GM12878 (cell line): ENCODE measurements around the gene CLINT1. TPM values are rescaled to one million over a fixed set of nuclear protein-coding genes. Genes with fewer than 3 reads are reported as not detected.
A peak's percentile ranks its signal among the peaks of the same experiment; 100 is the strongest.

Experiments used
- ATAC-seq: fragments of 200-7000 bp; cut with Tn5 transposase; 3 replicates; pipeline ENCODE4 v1.9.1; 2020; ENCODE audit warnings: mild to moderate bottlenecking, moderate library complexity
- BruUV-seq: library from RNA; stranded (reverse); fragments of 400-500 nt; replicated peaks from 2 replicates; lab custom pipeline; 2021; lab: Mats Ljungman, UMichigan
- CTCF ChIA-PET: fragments of 300-600 bp; sonication (Branson Sonifier 250); formaldehyde crosslinking; extraction: SDS; loops from one replicate; lab custom pipeline; 2021; ENCODE audit warnings: inconsistent platforms; lab: Yijun Ruan, JAX
- POLR2A ChIA-PET: fragments of 350-600 bp; formaldehyde crosslinking; extraction: SDS; loops from one replicate; lab custom pipeline; 2021; ENCODE audit warnings: inconsistent platforms; lab: Charles Lee
- RAD21 ChIA-PET: fragments of 300-600 bp; sonication (Branson Sonifier 250); formaldehyde crosslinking; loops from one replicate; lab custom pipeline; 2023; ENCODE audit warnings: antibody characterized with exemption; ENCODE audit not compliant: unreplicated experiment; lab: Charles Lee
- SMC1A ChIA-PET: fragments of 300-600 bp; sonication (Branson Sonifier 250); formaldehyde crosslinking; loops from one replicate; lab custom pipeline; 2023; ENCODE audit not compliant: unreplicated experiment, uncharacterized antibody; lab: Charles Lee
- DNase-seq: peaks from one replicate; pipeline ENCODE4 v3.0.0-alpha.2; 2011; ENCODE audit warnings: low read depth, low spot score
- FAIRE-seq: peaks from 3 replicates; lab custom pipeline; 2011; peaks lifted over from hg19 to GRCh38; lab: Jason Lieb, UNC
- H2AFZ ChIP-seq: 2 replicates; pipeline ENCODE4 v1.6.0; 2011; ENCODE audit warnings: low read depth, low read length, control low read depth; ENCODE audit not compliant: control insufficient read depth
- H3K27ac ChIP-seq: 2 replicates; pipeline ENCODE4 v1.5.1; 2011; ENCODE audit warnings: control low read depth; ENCODE audit not compliant: control insufficient read depth, insufficient read depth
- H3K27me3 ChIP-seq, 2 experiments: replicated peaks in 1 of 2; 2 replicates each; pipeline versions ENCODE4 v1.6.0 to v1.6.1; 2011; ENCODE audit warnings: low read length in 1 of 2; ENCODE audit not compliant: control insufficient read depth in 2 of 2, insufficient read depth in 2 of 2
- H3K36me3 ChIP-seq, 2 experiments: 2 replicates each; pipeline ENCODE4 v1.5.1; 2011; ENCODE audit warnings: low read length in 1 of 2; ENCODE audit not compliant: control insufficient read depth in 2 of 2, insufficient read depth in 2 of 2
- H3K4me1 ChIP-seq: 2 replicates; pipeline ENCODE4 v1.6.1; 2011; ENCODE audit warnings: mild to moderate bottlenecking, low read length, moderate library complexity, mixed read lengths; ENCODE audit not compliant: control insufficient read depth, insufficient read depth
- H3K4me2 ChIP-seq: 2 replicates; pipeline ENCODE4 v1.6.0; 2011; ENCODE audit warnings: control low read depth; ENCODE audit not compliant: control insufficient read depth, insufficient read depth
- H3K4me3 ChIP-seq: fragments of 200-600 bp; sonication (generic); 2 replicates; pipeline ENCODE4 v1.5.1; 2016
- H3K79me2 ChIP-seq: 2 replicates; pipeline ENCODE4 v1.6.0; 2011; ENCODE audit warnings: low read length; ENCODE audit not compliant: control insufficient read depth, insufficient read depth
- H3K9ac ChIP-seq: 2 replicates; pipeline ENCODE4 v1.8.0; 2011; ENCODE audit warnings: low read length, control low read depth, mixed read lengths; ENCODE audit not compliant: control insufficient read depth, insufficient read depth
- H3K9me3 ChIP-seq: replicated peaks from 3 replicates; pipeline ENCODE4 v1.5.1; 2011; ENCODE audit warnings: mild to moderate bottlenecking, low read length; ENCODE audit not compliant: control insufficient read depth, insufficient read depth
- H4K20me1 ChIP-seq: 2 replicates; pipeline ENCODE4 v1.6.0; 2011; ENCODE audit not compliant: control insufficient read depth, insufficient read depth
- CTCF ChIP-seq, 3 experiments: IDR thresholded peaks in 2 of 3; conservative IDR thresholded peaks in 1 of 3; 2 replicates each; pipeline ENCODE4 v1.5.1; 2011; ENCODE audit warnings: low read depth in 3 of 3, low read length in 3 of 3, mild to moderate bottlenecking in 3 of 3, control low read depth in 2 of 3, moderate library complexity in 2 of 3, inconsistent platforms in 1 of 3, mixed read lengths in 1 of 3; ENCODE audit not compliant: control insufficient read depth in 2 of 3, insufficient read depth in 1 of 3; ENCODE audit errors: extremely low read depth in 1 of 3
- RCOR1 ChIP-seq: conservative IDR thresholded peaks from 2 replicates; pipeline ENCODE4 v1.6.1; 2012; ENCODE audit warnings: low read depth, low read length, improper control_type of control experiment
- SP1 ChIP-seq: IDR thresholded peaks from one replicate; pipeline ENCODE4 v1.6.1; 2011; ENCODE audit warnings: low read depth, low read length
- STAT1 ChIP-seq: fragments of 450-650 bp; conservative IDR thresholded peaks from 2 replicates; pipeline ENCODE4 v1.6.1; 2014; ENCODE audit warnings: antibody characterized with exemption, mild to moderate bottlenecking
- ZBTB40 ChIP-seq: fragments of 450-650 bp; IDR thresholded peaks from 2 replicates; pipeline ENCODE4 v1.6.1; 2016; ENCODE audit warnings: mild to moderate bottlenecking, moderate library complexity, borderline replicate concordance
- ZZZ3 ChIP-seq: IDR thresholded peaks from 2 replicates; pipeline ENCODE4 v1.6.1; 2011; ENCODE audit warnings: low read depth; ENCODE audit not compliant: control insufficient read depth, insufficient read length
- WGBS: methylation state at CpG from one replicate; pipeline ENCODE4 v1.1.6; 2016; ENCODE audit warnings: low lambda C conversion rate; ENCODE audit not compliant: insufficient replicate concordance, insufficient coverage; ENCODE audit errors: missing lambda C conversion rate; 5-methylcytosine and 5-hydroxymethylcytosine counted together
- in situ Hi-C: fragments of 300-500 bp; cut with MboI; formaldehyde crosslinking; loops from 9 replicates; pipeline ENCODE4 v1.14.3; 2018; ENCODE audit warnings: mixed read lengths
- intact Hi-C: fragments of 100-400 bp; cut with micrococcal nuclease; formaldehyde crosslinking; loops from one replicate; pipeline ENCODE4 v1.14.2; 2022; ENCODE audit not compliant: unreplicated experiment
- polyA plus RNA-seq, 11 experiments: library from polyadenylated mRNA; depleted of rRNA in 4 of 11; unstranded in 6 of 11; stranded (reverse) in 5 of 11; fragments of >200 nt; fragmentation: Nextera tagmentation in 4 of 11; fragmentation: Illumina TruSeq in 1 of 11; extraction: Ambion mirVana in 4 of 11; extraction: Trizol in 1 of 11; gene quantifications; 1 replicate in 1 of 11; 2 replicates in 10 of 11; pipeline versions ENCODE4 v1.2.1 to v1.2.3, GENCODE V29; 2011 to 2016; ENCODE audit warnings: inconsistent platforms in 2 of 11, missing spikeins in 2 of 11, low read depth in 1 of 11
- total RNA-seq, 4 experiments: library from RNA; depleted of rRNA in 3 of 4; stranded (reverse); fragments of >200 nt in 3 of 4; fragmentation: Illumina TruSeq in 1 of 4; extraction: Trizol in 1 of 4; gene quantifications; 2 replicates each; pipeline versions ENCODE4 v1.2.1 to v1.2.3, GENCODE V29; 2013 to 2021

CLINT1 gene
- total and polyA plus RNA-seq, 10 of the 15 experiments (the other 5 are each of a cell fraction or from before 2014, with no cell fraction given), result 30.0 to 136 (median 105) TPM

- ChIA-PET RAD21 (interaction anchor here (1.2 to 2.0 kb wide), 7 partner anchors 11 to 88 kb away, joined by 3 to 16 read pairs (median 5); partner anchors contain the start of gene CLINT1), CTCF (interaction anchor here (0.6 to 5.6 kb wide), 17 partner anchors 9 to 127 kb away, joined by 3 to 58 read pairs (median 4); partner anchors contain the start of genes CLINT1 and LSM11), POLR2A (interaction anchor here (0.5 to 1.0 kb wide), 11 partner anchors 9 to 1133 kb away, joined by 3 to 8 read pairs (median 4); no protein-coding TSS in a partner anchor)
- FAIRE-seq (no peak), DNase-seq (no peak)
- Histone ChIP-seq H3K9ac (no peak overlapping the region), H3K79me2 (no peaks in the 10 kb centered on the region; the same call in none of the 2 replicates), H3K4me1 (peaks cover 8% of the 10 kb centered on the region), H3K27ac (no peak overlapping the region), H3K27me3 (no peaks in the 10 kb centered on the region), H3K9me3 (no peaks in the 10 kb centered on the region), H3K36me3 (peaks cover 0 to 2% of the 10 kb centered on the region in 2 experiments; a peak in 3 of 4 replicates)
- BruUV-seq, result no TSS peak
- WGBS, result 75% methylated on average over 4 of the region's 4 CpGs
- in situ Hi-C loops, result no loop called here
- TF ChIP-seq CTCF (IDR thresholded peaks at IDR 0.05 in 2 of 3, conservative IDR thresholded peaks at IDR 0.05 in 1 of 3; ENCODE audit: control insufficient read depth in 2 of 3, extremely low read depth in 1 of 3, insufficient read depth in 1 of 3, low read depth in 3 of 3, low read length in 3 of 3) (peak; percentile 34 to 52 (median 35); a peak in 5 of 6 replicates), ZBTB40 (peak; percentile 57; the same call in 1 of the 2 replicates), RCOR1 (no peak), STAT1 (no peak), SP1 (no peak), ZZZ3 (no peak)
- TF ChIP-seq, all 136 proteins: peak for 2
- Histone ChIP-seq H2AFZ (no peak overlapping the region), H4K20me1 (no peaks in the 10 kb centered on the region), H3K4me2 (no peak overlapping the region), H3K4me3 (no peak overlapping the region)
- ATAC-seq, result peak; percentile 71
- SMC1A ChIA-PET, result interaction anchor here (0.6 to 3.3 kb wide), 9 partner anchors 9 to 120 kb away, joined by 3 to 14 read pairs (median 5); no protein-coding TSS in a partner anchor
- intact Hi-C loops, result no loop called here
Measured at GRCh38 chr5:157828944-157829639, 29.9 kb downstream of the CLINT1 start.
